HepG2 (cell line): ENCODE data around the gene ZNF653. TPM values are rescaled to one million over a fixed set of nuclear protein-coding genes. Genes with fewer than 3 reads are reported as not detected.

Experiments used
- EHMT2 ChIP-seq: fragments of 200-600 bp; sonication (generic); IDR thresholded peaks from 2 replicates; pipeline ENCODE4 v1.7.0; 2017; ENCODE audit warnings: antibody characterized with exemption, low read depth, low read length, borderline replicate concordance
- FLYWCH1 ChIP-seq: sonication (generic); formaldehyde crosslinking; IDR thresholded peaks from 2 replicates; pipeline ENCODE4 v1.8.1; 2023; ENCODE audit warnings: mild to moderate bottlenecking, missing genetic modification reagents
- FOXK2 ChIP-seq: fragments of 450-650 bp; IDR thresholded peaks from 2 replicates; pipeline ENCODE4 v1.6.1; 2016
- JARID2 ChIP-seq: sonication (generic); formaldehyde crosslinking; IDR thresholded peaks from 2 replicates; pipeline ENCODE4 v1.8.1; 2023; ENCODE audit warnings: missing genetic modification reagents, inconsistent platforms; ENCODE audit not compliant: insufficient replicate concordance
- KAT7 ChIP-seq: IDR thresholded peaks from 2 replicates; pipeline ENCODE4 v1.6.1; 2018; ENCODE audit warnings: borderline replicate concordance, missing compliant biosample characterization
- POLR2A ChIP-seq, 2 experiments: IDR thresholded peaks; 2 replicates each; pipeline ENCODE4 v1.6.1; 2011; ENCODE audit warnings: low read depth in 2 of 2, low read length in 2 of 2, mild to moderate bottlenecking in 1 of 2, moderate library complexity in 1 of 2; ENCODE audit not compliant: insufficient read depth in 1 of 2
- REL ChIP-seq: sonication (generic); formaldehyde crosslinking; conservative IDR thresholded peaks from 2 replicates; pipeline ENCODE4 v1.8.0; 2022; ENCODE audit warnings: mild to moderate bottlenecking, missing genetic modification reagents, moderate library complexity
- SALL1 ChIP-seq: sonication (generic); formaldehyde crosslinking; IDR thresholded peaks from 2 replicates; pipeline ENCODE4 v1.8.0; 2022; ENCODE audit warnings: mild to moderate bottlenecking, missing genetic modification reagents
- SKI ChIP-seq: fragments of 450-650 bp; IDR thresholded peaks from one replicate; pipeline ENCODE4 v1.6.1; 2018; ENCODE audit warnings: mild to moderate bottlenecking; ENCODE audit not compliant: partially characterized antibody
- ZC3H13 ChIP-seq: sonication (generic); formaldehyde crosslinking; IDR thresholded peaks from 2 replicates; pipeline ENCODE4 v1.8.1; 2023; ENCODE audit warnings: mild to moderate bottlenecking, missing genetic modification reagents, moderate library complexity
- ZFP90 ChIP-seq: sonication (generic); formaldehyde crosslinking; IDR thresholded peaks from 2 replicates; pipeline ENCODE4 v1.8.0; 2022; ENCODE audit warnings: missing genetic modification reagents, mild to moderate bottlenecking, inconsistent platforms, borderline replicate concordance
- ZFP91 ChIP-seq: sonication (generic); formaldehyde crosslinking; IDR thresholded peaks from 2 replicates; pipeline ENCODE4 v1.9.0; 2022; ENCODE audit warnings: missing genetic modification reagents, mild to moderate bottlenecking, borderline replicate concordance
- ZNF205 ChIP-seq: IDR thresholded peaks from 2 replicates; pipeline ENCODE4 v1.6.1; 2018; ENCODE audit warnings: missing biosample characterization, missing genetic modification reagents
- ZNF280B ChIP-seq: sonication (generic); formaldehyde crosslinking; IDR thresholded peaks from 2 replicates; pipeline ENCODE4 v1.5.0; 2020; ENCODE audit warnings: missing genetic modification reagents, mild to moderate bottlenecking, borderline replicate concordance
- ZNF292 ChIP-seq: sonication (generic); formaldehyde crosslinking; IDR thresholded peaks from 2 replicates; pipeline ENCODE4 v1.8.1; 2022; ENCODE audit warnings: mild to moderate bottlenecking, low read depth, missing genetic modification reagents, borderline replicate concordance
- ZNF343 ChIP-seq: sonication (generic); formaldehyde crosslinking; IDR thresholded peaks from 2 replicates; pipeline ENCODE4 v1.4.0; 2020; ENCODE audit warnings: mild to moderate bottlenecking, missing genetic modification reagents
- ZNF614 ChIP-seq: IDR thresholded peaks from 2 replicates; pipeline ENCODE4 v1.6.1; 2018; ENCODE audit warnings: missing biosample characterization, missing genetic modification reagents, inconsistent platforms, borderline replicate concordance
- ZNF761 ChIP-seq: sonication (generic); formaldehyde crosslinking; conservative IDR thresholded peaks from 2 replicates; pipeline ENCODE4 v1.4.0; 2020; ENCODE audit warnings: mild to moderate bottlenecking, missing genetic modification reagents
- ZNF768 ChIP-seq: sonication (generic); formaldehyde crosslinking; IDR thresholded peaks from 2 replicates; pipeline ENCODE4 v1.4.0; 2020; ENCODE audit warnings: missing genetic modification reagents
- polyA plus RNA-seq, 8 experiments: library from polyadenylated mRNA; depleted of rRNA in 3 of 8; stranded (reverse) in 7 of 8; unstranded in 1 of 8; fragments of >200 nt; fragmentation: Illumina TruSeq in 4 of 8; extraction: Trizol in 4 of 8; gene quantifications; 2 replicates each; pipeline versions ENCODE4 v1.2.1 to v1.2.3, GENCODE V29; 2011 to 2016; ENCODE audit warnings: low read depth in 4 of 8, missing spikeins in 1 of 8, mixed read lengths in 1 of 8; ENCODE audit not compliant: insufficient read depth in 1 of 8
- total RNA-seq, 5 experiments: library from RNA; depleted of rRNA; stranded (reverse); fragments of >200 nt; fragmentation: Illumina TruSeq; extraction: Trizol; gene quantifications; 2 replicates each; pipeline ENCODE4 v1.2.3, GENCODE V29; 2016; ENCODE audit warnings: low read depth in 1 of 5
- TF ChIP-seq, protein P1 (sequence below), 2 experiments: sonication (generic) in 1 of 2; formaldehyde crosslinking in 1 of 2; IDR thresholded peaks; 2 replicates each; pipeline versions ENCODE4 v1.4.0 to v1.6.1; 2016 to 2020; ENCODE audit warnings: borderline replicate concordance in 1 of 2, low read depth in 1 of 2, mild to moderate bottlenecking in 1 of 2, missing genetic modification reagents in 1 of 2

The ZNF653 gene
- total and polyA plus RNA-seq, 2 of the 13 experiments (the other 11 are each of a cell fraction or from before 2014, with no cell fraction given), result 4.7 to 7.1 TPM

DNA sequence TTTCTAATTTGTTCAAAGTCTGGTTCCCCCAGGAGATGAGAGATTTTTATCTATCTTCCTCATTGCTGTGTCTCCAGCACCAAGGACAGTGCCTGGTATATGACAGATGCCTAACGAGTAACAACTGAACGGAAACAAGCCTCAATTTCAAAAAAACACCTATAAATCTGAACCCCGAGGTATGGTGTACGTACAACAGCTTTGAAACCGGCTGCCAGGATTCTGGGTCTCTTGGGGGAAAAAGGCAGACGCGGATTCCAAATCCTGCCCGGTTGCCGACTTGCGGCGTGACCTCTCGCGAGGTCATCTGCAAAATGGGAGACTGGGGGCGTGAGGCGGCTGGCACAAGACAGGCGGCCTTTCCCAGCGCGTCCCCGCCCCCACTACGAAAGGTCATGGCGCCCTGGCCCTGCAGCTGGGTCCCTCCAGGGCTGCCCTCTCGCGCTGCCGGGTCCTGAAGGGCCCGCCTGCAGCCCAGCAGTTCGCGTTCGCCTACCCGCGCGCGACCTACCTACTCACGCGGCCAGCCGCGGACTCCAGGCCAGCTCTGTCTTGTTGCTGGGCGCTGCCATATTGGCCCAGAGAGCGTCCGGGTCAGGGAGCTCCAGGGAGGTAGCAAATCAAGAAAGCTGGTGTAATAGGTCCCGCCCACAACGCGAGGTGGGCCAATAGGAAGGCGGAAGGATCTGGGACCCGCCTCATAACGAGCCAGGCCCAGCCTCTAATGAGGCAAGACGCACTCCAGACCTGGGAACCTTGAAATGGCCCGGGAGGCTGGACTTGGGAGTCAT, 23.1 kb upstream of the ZNF653 start, which contains the start of gene ECSIT (continued):
- TF ChIP-seq ZFP90 (peak; percentile 16; the same call in 1 of the 2 replicates), ZNF292 (CRISPR knock-in tag) (no peak), FLYWCH1 (CRISPR knock-in tag) (0 out of 2 replicates have a peak, but pooled peaks have one; percentile 82), ZNF280B (CRISPR knock-in tag) (peak; percentile 93), EHMT2 (0 out of 2 replicates have a peak, but pooled peaks have one; percentile 70), ZNF343 (0 out of 2 replicates have a peak, but pooled peaks have one; percentile 23), FOXK2 (peak; percentile 6), ZFP91 (CRISPR knock-in tag) (peak; percentile 84; the same call in 1 of the 2 replicates), SALL1 (CRISPR knock-in tag) (peak; percentile 87), KAT7 (CRISPR knock-in tag) (no peak), ZNF761 (CRISPR knock-in tag) (0 out of 2 replicates have a peak, but pooled peaks have one; percentile 31), JARID2 (no peak), REL (no peak), SKI (peak; percentile 53), ZNF205 (CRISPR knock-in tag) (peak; percentile 41; the same call in 1 of the 2 replicates), ZC3H13 (CRISPR knock-in tag) (no peak), ZNF614 (CRISPR knock-in tag) (no peak), ZNF768 (CRISPR knock-in tag) (peak; percentile 75; the same call in 1 of the 2 replicates), POLR2A (IDR thresholded peaks at IDR 0.05; ENCODE audit: insufficient read depth in 1 of 2, low read depth in 2 of 2, low read length in 2 of 2) (peak; percentile 75 to 80)
- TF ChIP-seq, protein P1, sequence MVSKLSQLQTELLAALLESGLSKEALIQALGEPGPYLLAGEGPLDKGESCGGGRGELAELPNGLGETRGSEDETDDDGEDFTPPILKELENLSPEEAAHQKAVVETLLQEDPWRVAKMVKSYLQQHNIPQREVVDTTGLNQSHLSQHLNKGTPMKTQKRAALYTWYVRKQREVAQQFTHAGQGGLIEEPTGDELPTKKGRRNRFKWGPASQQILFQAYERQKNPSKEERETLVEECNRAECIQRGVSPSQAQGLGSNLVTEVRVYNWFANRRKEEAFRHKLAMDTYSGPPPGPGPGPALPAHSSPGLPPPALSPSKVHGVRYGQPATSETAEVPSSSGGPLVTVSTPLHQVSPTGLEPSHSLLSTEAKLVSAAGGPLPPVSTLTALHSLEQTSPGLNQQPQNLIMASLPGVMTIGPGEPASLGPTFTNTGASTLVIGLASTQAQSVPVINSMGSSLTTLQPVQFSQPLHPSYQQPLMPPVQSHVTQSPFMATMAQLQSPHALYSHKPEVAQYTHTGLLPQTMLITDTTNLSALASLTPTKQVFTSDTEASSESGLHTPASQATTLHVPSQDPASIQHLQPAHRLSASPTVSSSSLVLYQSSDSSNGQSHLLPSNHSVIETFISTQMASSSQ (IDR thresholded peaks at IDR 0.05; ENCODE audit: low read depth), result no peak
- TF ChIP-seq, protein P1 (CRISPR knock-in tag; IDR thresholded peaks at IDR 0.05; ENCODE audit: borderline replicate concordance), result peak; percentile 67; the same call in 1 of the 2 replicates
